GM18870 (cell line): ENCODE measurements around the gene C19orf67.
"Not testable (repeated sequence)": the region's sequence is repeated elsewhere in the genome, so short reads cannot be mapped to it uniquely, and the experiment has no call there.

Experiments
- ATAC-seq: cut with Tn5 transposase; IDR thresholded peaks from one replicate; pipeline ENCODE4 v1.9.1; 2021; ENCODE audit warnings: moderate library complexity; ENCODE audit not compliant: unreplicated experiment

The C19orf67 gene

GRCh38 chr19:14058182-14059092 lies 27.1 kb downstream of the C19orf67 start:
- ATAC-seq = no peak

- ATAC-seq = no peak
These were observed 28.7 kb downstream of the C19orf67 start for GRCh38 chr19:14056741-14057356.

DNA sequence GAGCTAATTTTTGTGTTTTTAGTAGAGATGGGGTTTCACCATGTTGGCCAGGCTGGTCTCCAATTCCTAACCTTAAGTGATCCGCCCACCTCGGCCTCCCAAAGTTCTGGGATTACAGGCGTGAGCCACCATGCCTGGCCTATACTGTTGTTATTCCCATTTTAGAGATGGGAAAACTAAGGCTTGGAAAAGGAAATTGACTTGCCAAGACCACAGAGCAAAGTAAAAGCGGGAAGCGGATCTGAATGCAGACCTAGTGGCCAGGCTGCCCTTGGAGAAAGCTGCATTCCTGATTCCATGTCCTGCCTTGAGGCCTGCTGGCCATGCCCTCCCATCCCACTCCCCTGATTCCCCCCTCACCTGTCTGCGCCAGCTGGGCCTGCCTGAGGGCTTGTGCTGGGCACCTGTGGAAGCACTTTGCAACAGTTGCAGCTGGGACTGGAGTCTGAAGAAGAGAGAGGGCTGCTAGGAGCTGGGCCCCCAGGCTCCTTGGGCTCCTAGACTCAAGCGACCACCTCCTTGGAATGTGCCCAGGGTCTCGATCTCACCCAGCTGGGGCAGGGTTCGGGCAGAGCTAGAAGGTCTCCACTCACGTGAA lies 29.4 kb downstream of the C19orf67 start:
- ATAC-seq = no peak

DNA sequence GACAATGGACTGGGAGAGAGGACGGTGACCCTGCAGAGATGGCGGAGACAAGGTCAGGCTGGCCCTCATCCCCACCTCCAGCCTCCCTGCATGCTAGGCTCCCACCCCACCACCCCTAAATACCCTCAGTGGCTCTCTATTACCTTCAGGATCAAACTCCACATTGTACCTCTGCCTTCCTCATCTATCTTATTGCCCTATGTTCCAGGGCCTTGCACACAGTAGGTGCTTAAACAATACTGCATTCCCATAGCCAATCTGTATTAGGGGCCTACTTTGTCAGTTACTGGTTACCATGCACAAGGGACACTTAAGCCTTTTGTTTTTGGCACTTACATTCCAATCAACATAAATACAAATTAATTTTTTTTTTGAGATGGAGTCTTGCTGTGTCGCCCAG lies 30.2 kb downstream of the C19orf67 start:
- ATAC-seq = no peak

DNA sequence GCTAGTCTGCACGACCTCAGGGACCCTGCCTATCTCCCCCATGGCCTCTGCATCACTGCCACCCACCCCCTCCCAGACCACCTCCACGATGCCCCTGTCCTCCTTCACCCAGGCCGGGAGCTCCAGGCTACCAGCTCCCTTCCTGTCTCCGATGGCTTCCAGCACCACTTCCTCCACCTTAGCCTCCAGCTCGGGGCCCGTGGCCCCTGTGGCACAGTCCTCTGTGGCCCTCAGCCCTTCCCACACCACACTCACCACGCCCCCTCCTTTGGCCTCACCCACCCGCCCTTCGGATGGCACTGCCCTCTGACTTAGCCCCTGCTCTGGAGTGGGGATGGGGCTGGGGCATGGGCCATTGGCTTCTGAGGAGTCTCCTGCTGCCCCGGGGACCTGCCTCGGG lies 30.9 kb downstream of the C19orf67 start:
- no peak for ATAC-seq

DNA sequence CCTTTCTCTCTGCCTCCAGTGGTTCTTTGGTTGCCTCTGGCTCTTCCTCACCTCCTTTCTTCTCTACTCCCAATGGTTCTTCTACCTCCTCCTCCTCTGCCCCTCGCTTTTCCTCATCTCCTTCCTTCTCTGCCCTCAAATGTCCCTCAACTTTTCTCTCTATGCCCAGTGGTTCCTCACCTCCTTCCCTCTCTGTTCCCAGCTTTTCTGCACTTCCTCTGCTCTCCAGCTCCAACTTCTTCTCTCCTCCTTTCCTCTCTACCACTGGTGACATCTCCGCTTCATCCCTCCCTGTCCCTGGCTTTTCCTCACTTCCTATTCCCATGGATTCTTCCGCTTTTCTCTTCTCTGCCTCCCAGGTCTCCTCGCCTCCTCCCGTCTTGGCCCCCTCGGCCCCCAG lies 31.5 kb downstream of the C19orf67 start:
- no peak for ATAC-seq

GRCh38 chr19:14053500-14053899 lies 32.1 kb downstream of the C19orf67 start:
- no peak for ATAC-seq

GRCh38 chr19:14053032-14053431 lies 32.6 kb downstream of the C19orf67 start:
- no peak for ATAC-seq

GRCh38 chr19:14052470-14052869 lies 33.1 kb downstream of the C19orf67 start:
- ATAC-seq = no peak

- ATAC-seq = no peak
These were observed 33.6 kb downstream of the C19orf67 start for GRCh38 chr19:14051980-14052379.

DNA sequence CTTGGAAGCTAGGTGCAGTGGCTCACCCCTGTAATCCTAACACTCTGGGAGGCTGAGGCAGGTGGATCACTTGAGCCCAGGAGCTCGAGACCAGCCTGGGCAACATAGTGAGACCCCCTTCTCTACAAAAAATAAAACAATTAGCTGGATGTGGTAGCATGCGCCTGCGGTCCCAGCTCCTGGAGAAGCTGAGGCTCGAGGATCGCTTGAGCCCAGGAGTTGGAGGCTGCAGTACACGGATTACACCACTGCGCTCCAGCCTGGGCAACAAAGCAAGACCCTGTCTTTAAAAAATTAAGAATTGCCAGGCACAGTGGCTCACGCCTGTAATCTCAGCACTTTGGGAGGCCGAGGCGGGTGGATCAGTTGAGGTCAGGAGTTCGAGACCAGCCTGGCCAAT lies 34.6 kb downstream of the C19orf67 start:
- not testable (repeated sequence) for ATAC-seq

DNA sequence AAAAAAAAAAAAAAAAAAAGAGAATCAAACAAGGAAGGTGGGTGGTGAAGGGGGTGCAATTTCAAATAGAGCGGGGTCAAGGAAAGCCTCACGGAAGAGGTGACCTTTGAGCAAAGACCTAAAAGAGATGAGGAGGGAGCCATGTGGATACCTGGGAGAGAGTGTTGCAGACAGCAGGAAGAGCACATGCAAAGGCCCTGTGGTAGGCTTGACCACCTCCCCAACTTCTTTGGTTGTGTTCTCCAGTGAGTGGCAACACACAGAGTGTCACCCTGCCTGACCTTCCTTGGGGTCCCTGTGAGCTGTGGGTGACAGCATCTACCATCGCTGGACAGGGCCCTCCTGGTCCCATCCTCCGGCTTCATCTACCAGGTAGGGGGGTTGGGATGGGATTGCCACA lies 35.1 kb downstream of the C19orf67 start:
- ATAC-seq = no peak

GRCh38 chr19:14048443-14049153 lies 37.0 kb downstream of the C19orf67 start:
- no peak for ATAC-seq

DNA sequence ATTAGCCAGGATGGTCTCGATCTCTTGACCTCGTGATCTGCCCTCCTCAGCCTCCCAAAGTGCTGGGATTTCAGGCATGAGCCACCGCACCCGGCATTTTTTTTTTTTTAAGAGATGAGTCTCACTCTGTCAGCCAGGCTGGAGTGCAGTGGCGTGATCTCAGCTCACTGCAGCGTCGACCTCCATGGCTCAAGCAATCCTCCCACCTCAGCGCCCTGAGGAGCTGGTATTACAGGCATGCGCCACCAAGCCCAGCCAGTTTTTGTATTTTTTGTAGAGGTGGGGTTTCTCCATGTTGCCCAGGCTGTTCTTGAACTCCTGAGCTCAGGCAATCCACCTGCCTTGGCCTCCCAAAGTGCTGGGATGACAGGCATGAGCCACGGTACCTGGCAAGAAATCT lies 37.7 kb downstream of the C19orf67 start:
- not testable (repeated sequence) for ATAC-seq

GRCh38 chr19:14042659-14043608 lies 42.6 kb downstream of the C19orf67 start:
- ATAC-seq = not testable (repeated sequence)

- ATAC-seq = no peak
These were observed 46.4 kb downstream of the C19orf67 start for GRCh38 chr19:14039181-14039580.

- no peak for ATAC-seq
These were observed 49.9 kb downstream of the C19orf67 start for GRCh38 chr19:14035706-14036105.

DNA sequence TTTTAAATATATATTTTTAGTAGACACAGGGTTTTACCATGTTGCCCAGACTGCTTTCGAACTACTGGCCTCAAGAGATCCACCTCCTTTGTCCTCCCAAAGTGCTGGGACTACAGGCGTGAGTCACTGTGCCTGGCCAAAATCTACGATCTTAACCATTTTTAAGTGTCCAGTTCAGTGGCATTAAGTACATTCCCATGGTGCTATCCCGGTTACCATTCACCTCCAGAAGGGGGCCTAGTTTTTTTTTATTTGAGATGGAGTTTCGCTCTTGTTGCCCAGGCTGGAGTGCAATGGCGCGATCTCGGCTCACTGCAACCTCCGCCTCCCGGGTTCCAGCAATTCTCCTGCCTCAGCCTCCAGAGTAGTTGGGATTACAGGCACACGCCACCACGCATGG lies 50.4 kb downstream of the C19orf67 start:
- not testable (repeated sequence) for ATAC-seq

- no peak for ATAC-seq
These were observed 51.6 kb downstream of the C19orf67 start for GRCh38 chr19:14033946-14034345.
